HL-60 (cell line): ENCODE data around the gene ZFP62.

ENCODE experiments used
- POLR2AphosphoS5 ChIP-seq: IDR thresholded peaks from 2 replicates; pipeline ENCODE4 v1.6.1; 2012; ENCODE audit warnings: low read depth
- TF ChIP-seq, protein P1 (sequence below): IDR thresholded peaks from one replicate; pipeline ENCODE4 v1.5.1; 2011; ENCODE audit warnings: low read length, control low read depth, inconsistent platforms; ENCODE audit not compliant: insufficient read depth
- TF ChIP-seq, protein P2 (sequence below): IDR thresholded peaks from 2 replicates; pipeline ENCODE4 v1.6.1; 2012; ENCODE audit warnings: low read depth; ENCODE audit not compliant: insufficient replicate concordance

GRCh38 chr5:180872419-180872818 is 11.3 kb upstream of the ZFP62 start:
- TF ChIP-seq, protein P1, sequence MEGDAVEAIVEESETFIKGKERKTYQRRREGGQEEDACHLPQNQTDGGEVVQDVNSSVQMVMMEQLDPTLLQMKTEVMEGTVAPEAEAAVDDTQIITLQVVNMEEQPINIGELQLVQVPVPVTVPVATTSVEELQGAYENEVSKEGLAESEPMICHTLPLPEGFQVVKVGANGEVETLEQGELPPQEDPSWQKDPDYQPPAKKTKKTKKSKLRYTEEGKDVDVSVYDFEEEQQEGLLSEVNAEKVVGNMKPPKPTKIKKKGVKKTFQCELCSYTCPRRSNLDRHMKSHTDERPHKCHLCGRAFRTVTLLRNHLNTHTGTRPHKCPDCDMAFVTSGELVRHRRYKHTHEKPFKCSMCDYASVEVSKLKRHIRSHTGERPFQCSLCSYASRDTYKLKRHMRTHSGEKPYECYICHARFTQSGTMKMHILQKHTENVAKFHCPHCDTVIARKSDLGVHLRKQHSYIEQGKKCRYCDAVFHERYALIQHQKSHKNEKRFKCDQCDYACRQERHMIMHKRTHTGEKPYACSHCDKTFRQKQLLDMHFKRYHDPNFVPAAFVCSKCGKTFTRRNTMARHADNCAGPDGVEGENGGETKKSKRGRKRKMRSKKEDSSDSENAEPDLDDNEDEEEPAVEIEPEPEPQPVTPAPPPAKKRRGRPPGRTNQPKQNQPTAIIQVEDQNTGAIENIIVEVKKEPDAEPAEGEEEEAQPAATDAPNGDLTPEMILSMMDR, result no peak
- TF ChIP-seq, protein P2, sequence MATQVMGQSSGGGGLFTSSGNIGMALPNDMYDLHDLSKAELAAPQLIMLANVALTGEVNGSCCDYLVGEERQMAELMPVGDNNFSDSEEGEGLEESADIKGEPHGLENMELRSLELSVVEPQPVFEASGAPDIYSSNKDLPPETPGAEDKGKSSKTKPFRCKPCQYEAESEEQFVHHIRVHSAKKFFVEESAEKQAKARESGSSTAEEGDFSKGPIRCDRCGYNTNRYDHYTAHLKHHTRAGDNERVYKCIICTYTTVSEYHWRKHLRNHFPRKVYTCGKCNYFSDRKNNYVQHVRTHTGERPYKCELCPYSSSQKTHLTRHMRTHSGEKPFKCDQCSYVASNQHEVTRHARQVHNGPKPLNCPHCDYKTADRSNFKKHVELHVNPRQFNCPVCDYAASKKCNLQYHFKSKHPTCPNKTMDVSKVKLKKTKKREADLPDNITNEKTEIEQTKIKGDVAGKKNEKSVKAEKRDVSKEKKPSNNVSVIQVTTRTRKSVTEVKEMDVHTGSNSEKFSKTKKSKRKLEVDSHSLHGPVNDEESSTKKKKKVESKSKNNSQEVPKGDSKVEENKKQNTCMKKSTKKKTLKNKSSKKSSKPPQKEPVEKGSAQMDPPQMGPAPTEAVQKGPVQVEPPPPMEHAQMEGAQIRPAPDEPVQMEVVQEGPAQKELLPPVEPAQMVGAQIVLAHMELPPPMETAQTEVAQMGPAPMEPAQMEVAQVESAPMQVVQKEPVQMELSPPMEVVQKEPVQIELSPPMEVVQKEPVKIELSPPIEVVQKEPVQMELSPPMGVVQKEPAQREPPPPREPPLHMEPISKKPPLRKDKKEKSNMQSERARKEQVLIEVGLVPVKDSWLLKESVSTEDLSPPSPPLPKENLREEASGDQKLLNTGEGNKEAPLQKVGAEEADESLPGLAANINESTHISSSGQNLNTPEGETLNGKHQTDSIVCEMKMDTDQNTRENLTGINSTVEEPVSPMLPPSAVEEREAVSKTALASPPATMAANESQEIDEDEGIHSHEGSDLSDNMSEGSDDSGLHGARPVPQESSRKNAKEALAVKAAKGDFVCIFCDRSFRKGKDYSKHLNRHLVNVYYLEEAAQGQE, result no peak
- no peak for TF ChIP-seq POLR2AphosphoS5
